ENCODE data around the gene ST6GALNAC5.

Gene ST6GALNAC5

DNA sequence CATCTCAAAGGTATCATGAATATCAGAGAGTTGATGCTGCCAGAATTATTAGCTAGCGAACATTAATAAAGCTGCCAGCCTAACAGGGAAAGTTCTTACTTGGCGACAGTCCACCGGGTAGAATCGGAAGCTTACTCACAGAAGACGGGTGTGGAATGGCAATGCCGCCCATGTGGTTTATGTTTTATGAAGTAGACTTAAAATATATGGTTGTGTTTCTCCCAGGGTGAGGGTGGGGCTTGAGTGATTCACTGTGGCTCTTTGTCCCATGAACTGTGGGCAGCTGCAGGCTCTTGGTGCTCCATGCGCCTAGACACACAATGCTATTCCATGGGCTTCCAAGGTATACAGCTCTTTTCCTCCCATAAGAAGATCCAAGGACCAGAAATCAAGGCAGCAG is 189.2 kb downstream of the ST6GALNAC5 start:
- DNase-seq: no peak

DNA sequence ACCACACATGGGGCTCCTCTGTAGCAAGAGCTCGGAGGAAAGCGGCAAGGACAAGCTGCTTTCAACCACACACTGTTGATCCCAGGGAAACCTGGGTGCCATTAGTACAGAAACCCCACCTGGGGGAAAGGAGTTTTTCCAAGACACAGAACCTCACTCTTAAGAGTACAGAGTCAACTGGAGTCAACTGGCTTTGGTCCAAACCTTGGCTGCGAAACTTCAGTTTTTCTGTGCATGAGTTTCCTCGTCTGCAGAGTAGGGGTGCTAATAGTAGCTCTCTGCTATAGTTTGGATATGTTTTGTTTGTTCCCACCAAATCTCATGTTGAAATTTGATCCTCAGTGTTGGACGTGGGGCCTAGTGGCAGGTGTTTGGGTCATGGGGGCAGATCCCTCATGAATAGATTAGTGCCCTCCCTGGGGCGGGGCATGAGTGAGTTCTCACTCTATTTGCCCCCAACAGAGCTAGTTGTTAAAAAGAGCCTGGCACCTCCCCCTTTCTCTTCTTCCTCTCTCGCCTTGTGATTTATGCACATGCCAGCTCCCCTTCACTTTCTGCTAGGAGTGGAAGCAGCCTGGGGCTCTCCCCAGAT is 190.8 kb downstream of the ST6GALNAC5 start:
- DNase-seq: no peak

DNA sequence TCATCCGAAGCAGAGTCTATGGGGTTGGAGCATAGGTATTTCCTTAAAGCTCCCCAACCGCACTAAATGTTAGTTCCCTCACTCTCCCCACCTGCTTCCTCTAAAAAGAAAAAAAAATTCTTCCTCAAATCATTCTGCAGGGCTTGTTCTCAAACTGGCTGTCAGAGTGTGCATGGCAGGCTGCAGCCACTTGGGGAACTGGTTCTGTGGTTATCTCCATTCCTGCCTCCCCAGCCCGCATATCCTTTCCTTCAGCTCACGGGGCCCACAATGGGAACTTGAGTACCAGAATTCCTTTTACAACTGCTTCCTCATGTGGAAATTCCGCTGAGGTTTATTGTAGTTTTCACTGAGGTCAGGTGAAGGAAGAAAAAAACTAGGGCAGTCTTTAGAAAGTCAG is 192.7 kb downstream of the ST6GALNAC5 start:
- no peak for DNase-seq

DNA sequence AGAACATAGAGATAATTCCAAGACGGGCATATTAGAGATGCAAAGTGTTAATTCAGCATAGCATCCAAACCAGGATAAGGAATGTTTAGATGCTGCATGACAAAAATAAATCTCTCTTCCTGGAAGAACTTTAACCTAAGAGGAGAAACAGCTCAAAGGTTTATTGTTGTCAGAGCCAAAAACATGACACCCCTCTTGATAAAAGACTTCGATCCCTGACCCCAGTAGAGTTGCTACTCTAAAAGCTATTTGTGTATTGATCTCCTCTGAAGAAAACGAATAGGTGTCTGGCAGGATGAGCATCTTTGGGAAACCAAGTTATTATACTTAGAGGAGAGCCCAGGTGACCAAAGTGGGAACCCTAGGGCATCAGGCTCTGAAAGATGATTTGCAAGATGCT is 193.9 kb downstream of the ST6GALNAC5 start:
- no peak for DNase-seq

DNA sequence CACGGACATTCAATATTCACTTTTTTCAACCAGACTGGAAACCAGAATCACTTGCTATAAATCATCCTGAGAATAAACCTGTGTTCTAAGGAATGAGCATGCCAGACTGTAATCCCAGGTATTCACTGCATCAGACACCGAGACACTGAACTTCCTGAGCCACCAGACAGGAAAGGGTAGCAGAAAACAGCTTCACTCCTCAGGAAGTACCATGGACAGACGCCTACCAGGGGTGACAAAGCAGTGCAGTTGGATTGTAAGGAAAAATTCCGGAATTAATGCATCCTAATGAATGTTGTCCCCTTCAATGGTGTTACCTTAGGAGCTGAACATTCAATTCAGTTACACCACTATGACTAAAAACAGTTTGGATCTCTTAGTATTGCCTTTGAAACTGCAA is 195.8 kb downstream of the ST6GALNAC5 start:
- DNase-seq: no peak

DNA sequence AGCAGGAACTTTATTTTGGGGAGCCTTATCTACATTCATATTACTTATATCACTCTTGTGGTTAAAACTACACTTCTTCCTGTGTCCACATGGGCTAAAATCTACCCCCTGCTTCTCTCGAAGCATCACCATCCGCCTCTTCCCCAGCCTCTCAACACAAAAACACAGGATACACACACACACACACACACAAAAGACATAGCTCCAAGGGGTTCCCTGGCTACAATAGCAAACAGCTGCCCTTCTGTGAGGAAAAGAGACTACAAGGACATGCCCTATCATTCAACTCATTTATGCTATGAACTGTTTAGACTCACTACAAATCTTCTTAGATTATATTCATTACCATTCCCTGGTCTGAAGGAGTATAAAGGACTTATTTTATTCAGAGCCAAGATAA is 197.0 kb downstream of the ST6GALNAC5 start:
- DNase-seq: no peak

DNA sequence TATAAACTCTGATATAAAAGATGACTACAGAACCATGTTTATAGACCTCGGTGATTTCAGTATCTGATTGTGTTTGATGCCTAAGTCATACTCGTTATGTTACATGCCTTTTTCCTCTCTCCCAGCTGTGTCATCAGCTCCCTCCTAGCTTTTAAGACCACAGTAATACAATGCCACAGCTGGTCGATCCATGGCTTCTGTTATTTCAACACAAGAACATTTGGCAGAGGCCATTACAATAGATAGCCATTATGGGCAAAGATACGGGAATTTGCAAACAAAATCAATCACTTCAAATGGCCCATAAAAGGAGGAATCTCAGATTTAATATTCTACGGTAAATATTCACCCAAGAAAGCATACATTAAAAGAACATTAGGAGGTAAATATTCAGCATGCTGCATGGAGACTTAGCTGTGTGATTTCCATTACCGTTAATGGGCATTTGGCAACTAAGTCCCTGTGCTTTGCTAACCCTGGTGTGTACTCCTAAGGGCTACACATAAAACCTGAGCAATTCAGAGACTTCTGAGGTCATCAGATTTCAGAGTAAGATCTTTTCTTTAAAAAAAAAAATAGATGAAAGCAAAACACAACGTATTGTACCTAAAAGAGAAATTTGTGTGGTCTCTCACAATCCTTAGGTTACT is 198.5 kb downstream of the ST6GALNAC5 start:
- DNase-seq: no peak

DNA sequence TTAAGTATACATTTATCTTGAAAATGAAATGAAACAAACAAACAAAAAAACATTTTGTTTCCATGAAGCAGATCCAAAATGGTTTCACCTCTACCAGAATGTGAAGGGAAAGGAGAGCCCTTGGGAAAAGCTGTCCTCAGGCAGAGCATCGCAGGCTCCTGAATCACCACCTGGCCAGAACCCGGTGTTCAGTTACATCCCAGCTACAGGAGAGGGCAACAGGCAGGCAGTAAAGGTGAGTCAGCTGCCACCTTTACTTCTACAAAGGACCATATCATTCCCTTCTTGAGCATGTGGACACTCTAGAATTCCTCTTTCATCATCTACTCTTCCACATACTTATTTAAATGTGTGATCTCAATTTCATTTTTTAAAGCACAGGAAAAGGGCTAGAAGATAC is 200.7 kb downstream of the ST6GALNAC5 start:
- no peak for DNase-seq

DNA sequence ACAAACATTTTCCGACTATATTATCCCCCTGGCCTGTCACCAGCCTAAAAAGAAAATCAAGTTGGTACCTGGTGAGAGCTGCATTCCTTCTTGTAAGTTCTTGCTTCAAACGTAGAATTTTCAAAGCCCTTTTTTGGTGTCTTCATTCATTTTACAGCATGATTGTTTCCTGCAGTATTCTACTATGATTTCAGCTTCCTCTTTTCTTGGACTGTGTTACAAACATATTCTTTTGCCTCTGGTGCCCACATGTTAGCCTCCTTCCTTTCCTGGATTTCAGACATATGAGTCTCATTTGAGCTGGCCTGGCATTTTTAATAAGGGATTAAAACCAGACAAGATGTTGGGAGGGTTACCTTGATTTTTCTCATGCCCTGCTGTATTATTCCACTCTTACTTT is 209.5 kb downstream of the ST6GALNAC5 start:
- DNase-seq: no peak

DNA sequence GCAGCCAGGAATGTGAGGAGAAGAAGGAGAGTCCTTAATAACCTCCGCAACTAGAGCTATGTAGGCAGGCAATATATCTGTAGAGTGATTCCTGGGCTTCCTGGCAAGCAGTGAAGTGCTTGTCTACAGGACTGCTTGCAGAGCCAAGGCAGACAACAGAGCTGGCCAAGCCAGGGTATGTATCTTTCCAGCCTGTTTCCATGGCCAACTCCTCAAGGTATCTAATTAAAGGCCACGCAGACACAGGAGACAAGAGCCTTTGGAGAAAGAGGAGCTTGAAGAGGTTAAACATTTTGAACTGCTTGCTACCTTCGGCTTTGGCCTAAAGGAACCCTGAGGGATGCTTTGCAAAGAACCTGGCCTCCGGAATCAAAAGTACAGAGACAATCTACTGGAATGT is 214.6 kb downstream of the ST6GALNAC5 start:
- DNase-seq: no peak

DNA sequence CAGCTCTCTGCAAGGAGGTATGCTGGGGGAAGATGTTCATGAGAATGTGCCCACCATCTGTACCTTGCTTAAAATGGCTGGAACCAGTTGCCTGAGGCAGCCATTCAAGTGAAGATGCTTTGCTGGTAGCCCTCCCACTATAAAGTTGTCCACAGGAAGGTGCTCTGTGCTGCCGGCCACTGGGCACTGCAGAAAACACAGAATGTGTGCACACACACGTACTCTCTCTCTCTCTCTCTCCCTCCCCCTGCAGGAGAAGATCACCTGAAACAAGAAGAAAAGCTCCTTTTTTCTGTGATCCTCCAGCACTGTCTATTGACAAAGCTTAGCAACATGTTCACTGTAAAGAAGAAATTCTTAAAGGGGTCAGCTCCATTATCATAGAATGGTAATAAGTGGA is 217.2 kb downstream of the ST6GALNAC5 start:
- no peak for DNase-seq

DNA sequence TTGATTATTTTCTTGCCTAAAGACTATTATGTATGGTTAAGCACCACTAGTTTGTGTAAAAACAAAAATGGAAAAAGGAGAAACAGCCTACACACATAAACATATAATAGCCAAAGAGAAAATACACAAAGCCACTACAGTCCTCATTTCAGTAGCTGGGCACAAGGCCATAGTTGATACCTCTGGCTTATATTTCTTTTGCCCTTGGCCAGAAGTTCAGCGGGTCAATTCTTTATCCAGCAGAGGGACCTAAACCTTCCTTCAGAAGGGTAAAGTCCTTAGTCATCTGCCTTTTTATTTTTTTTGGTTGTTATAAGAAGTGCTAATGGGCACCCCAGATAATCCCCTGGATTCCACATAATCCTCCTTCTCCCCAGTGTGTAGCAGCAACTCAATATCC is 217.8 kb downstream of the ST6GALNAC5 start:
- no peak for DNase-seq

DNA sequence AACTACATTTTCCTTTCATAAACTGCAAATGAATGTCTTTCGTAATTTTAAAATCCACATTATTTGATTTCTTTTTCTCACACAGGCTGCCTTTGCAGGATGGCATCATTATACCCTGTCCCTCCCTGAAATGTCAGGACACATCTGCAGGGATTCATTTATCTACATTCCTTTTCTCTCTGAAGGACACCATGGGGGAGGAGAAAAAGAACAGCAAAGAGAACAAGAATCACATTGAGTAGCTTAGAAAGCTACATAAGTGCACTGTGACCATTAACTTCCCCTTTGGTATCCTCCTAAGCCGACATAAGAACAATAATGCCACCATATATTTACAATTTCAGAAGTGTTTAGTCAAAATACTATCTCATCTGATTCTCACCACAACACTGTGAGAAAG is 222.5 kb downstream of the ST6GALNAC5 start:
- DNase-seq: no peak

DNA sequence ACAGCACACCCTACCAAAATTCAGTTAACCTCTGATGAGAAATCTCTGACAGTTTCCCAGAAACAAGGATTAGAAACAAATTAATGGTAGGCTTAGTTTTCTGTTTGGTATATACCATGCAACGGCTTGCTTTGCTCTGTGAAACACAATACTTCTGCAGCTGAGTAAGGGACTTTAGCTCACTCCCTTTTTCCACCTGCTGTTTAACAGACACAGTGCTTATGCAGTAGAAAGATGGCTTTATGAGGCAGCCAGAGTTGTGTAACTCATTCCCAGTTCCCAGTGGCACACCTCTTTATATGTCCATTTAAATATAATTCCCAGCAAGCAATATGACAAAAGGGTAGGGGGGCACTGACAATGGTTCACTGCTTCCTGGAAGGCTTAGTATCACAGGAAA is 228.0 kb downstream of the ST6GALNAC5 start:
- DNase-seq: no peak

DNA sequence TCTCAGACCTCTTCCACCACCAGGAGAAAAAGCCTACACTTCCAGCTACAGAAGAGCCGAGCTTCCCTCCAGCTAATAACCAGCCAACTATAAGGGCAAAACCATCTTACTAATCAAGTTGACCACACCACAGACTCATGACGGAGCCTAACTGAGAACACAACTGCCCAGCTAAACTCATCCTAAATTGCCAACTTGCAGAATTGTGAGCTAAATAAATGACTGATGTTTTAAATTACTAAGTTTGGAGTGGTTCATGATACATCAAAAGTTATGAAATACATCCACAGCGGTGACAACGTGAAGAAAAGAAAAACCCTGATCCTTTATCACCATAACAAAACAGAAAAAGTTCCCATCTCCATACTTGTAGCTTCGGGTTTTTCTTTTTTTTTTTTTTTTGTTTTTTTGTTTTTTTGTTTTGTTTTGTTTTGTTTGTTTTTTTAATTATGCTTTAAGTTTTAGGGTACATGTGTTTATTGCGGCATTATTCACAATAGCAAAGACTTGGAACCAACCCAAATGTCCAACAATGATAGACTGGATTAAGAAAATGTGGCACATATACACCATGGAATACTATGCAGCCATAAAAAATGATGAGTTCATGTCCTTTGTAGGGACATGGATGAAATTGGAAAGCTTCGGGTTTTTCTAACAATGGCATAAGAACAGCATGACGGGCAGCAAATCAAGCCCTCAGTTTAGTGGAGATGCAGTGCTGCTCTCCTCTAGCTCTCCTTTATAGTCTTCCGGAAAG is 229.4 kb downstream of the ST6GALNAC5 start:
- no peak for DNase-seq

DNA sequence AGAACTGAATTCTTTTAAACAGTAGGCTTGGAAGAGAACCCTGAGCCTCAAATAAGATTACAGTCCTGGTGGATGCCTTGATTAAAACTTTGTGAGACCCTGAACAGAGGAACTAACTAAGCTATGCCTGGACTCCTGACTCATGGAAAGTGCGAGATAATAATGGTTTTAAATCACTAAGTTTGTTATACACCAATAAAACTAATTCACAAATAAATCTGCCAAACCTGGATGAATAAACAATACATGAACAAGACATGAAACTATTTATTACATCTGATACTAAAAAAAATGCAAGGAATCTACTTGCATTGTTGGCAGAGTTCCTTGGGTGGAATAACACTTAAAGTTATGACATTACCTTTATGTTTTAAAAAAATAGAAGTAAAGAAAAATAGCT is 233.6 kb downstream of the ST6GALNAC5 start:
- DNase-seq: no peak

DNA sequence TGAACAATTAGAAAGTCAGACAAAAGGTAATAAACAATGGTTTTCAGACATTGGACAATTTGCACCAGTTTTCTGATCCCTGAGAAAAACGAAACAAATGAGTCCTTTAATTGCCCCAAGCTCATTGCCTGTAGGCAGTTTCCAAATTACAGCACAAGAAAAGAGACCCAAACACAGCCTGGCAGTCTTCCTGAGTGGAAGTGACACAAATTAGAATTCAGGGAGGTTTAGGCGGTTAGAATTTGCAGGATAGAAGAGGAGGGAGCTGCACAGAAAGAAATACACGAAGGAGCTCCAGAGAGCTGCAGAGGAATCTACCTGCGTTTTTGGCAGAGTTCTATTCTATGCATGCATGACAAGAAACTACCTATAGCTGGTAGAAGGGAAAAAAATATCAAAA is 236.2 kb downstream of the ST6GALNAC5 start:
- DNase-seq: no peak

DNA sequence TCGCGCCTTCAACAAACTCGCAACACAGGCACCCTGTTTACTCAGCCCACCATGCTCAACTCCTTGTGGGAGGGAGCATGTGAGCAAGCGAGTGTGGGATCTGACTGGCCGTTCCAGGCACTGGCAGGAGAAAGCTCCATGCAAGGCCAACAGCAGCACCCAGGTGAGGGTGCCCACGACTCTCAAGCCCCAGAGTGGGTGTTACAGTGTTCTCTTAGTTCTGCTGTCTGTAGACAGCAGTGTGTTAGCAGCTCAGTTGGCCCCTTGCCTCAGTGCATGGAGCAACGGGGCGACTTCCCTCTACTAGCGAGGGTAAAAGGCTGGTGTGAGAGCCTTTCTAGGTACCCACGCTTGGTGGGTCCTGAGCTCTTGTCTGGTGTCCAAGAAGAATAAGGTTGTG is 237.4 kb downstream of the ST6GALNAC5 start:
- no peak for DNase-seq

Data from activated T-cell treated with anti-CD3 and anti-CD28 coated beads, Interleukin-2, amount 50 U/mL, for 1 hour (primary cell).